GM12891 (cell line): ENCODE results near the gene LRRC37A3.
"Not testable (repeated sequence)": the region's sequence is repeated elsewhere in the genome, so short reads cannot be mapped to it uniquely, and the experiment has no call there.

Source experiments
- POLR2A ChIP-seq: IDR thresholded peaks from 2 replicates; pipeline ENCODE4 v1.6.1; 2011; ENCODE audit warnings: low read depth, low read length, control low read depth
- POLR2AphosphoS5 ChIP-seq: IDR thresholded peaks from 2 replicates; pipeline ENCODE4 v1.6.1; 2011; ENCODE audit warnings: low read depth, low read length, control low read depth

GRCh38 chr17:64815833-64816198 is 103.5 kb downstream of the LRRC37A3 start:
- TF ChIP-seq POLR2AphosphoS5, POLR2A: not testable (repeated sequence)
